AG04450 (cell line): ENCODE measurements around the gene TBATA. TPM values are rescaled to one million over a fixed set of nuclear protein-coding genes. Genes with fewer than 3 reads are reported as not detected.

ENCODE experiments used
- CTCF ChIA-PET: fragments of 300-600, 350-600 bp; formaldehyde crosslinking; extraction: SDS; loops from one replicate; lab custom pipeline; 2022; ENCODE audit warnings: antibody characterized with exemption, inconsistent platforms; lab: Charles Lee
- POLR2A ChIA-PET: fragments of 350-600 bp; formaldehyde crosslinking; extraction: SDS; loops from one replicate; lab custom pipeline; 2021; ENCODE audit warnings: antibody characterized with exemption, inconsistent platforms; lab: Yijun Ruan, JAX
- DNase-seq: peaks from one replicate; pipeline ENCODE4 v3.0.0-alpha.2; 2011; ENCODE audit warnings: low read depth, low spot score
- H3K27ac ChIP-seq: one replicate; pipeline ENCODE4 v1.5.1; 2012; ENCODE audit warnings: low read depth, low read length, control low read depth
- H3K27me3 ChIP-seq: one replicate; pipeline ENCODE4 v1.6.0; 2012; ENCODE audit warnings: low read length; ENCODE audit not compliant: control insufficient read depth, insufficient read depth
- H3K4me3 ChIP-seq: 2 replicates; pipeline ENCODE4 v1.5.1; 2011; ENCODE audit warnings: mild to moderate bottlenecking, low read depth, low read length, control low read depth
- H3K9me3 ChIP-seq: 2 replicates; pipeline ENCODE4 v1.5.1; 2012; ENCODE audit warnings: low read length; ENCODE audit not compliant: control insufficient read depth, insufficient read depth
- CTCF ChIP-seq: IDR thresholded peaks from 2 replicates; pipeline ENCODE4 v1.5.1; 2011; ENCODE audit warnings: low read depth, low read length, control low read depth, inconsistent platforms
- polyA plus RNA-seq: library from polyadenylated mRNA; depleted of rRNA; stranded (reverse); fragments of >200 nt; gene quantifications from 2 replicates; pipeline ENCODE4 v1.2.3, GENCODE V29; 2011

The TBATA gene
- polyA plus RNA-seq, 1 experiment, result not detected

GRCh38 chr10:70832852-70833528, 47.8 kb upstream of the TBATA start:
- H3K27me3 ChIP-seq, result no peaks in the 10 kb centered on the region
- H3K27ac ChIP-seq, result peak overlapping the region; percentile 65
- ChIA-PET CTCF (interaction anchor here (0.6 to 1.1 kb wide), 4 partner anchors 14 to 283 kb away, joined by 3 to 4 read pairs (median 4); no protein-coding TSS in a partner anchor), POLR2A (interaction anchor here (2.1 kb wide), 1 partner anchor 17 kb away, joined by 11 read pairs; the partner anchor contains the start of gene SGPL1)
- H3K9me3 ChIP-seq, result peaks cover 3% of the 10 kb centered on the region; the same call in 1 of the 2 replicates
- peak overlapping the region; percentile 11; the same call in 1 of the 2 replicates for H3K4me3 ChIP-seq
- DNase-seq, result peak; percentile 55
- TF ChIP-seq CTCF, result no peak

- no peak for DNase-seq
- CTCF ChIA-PET, result interaction anchor here (1.0 to 1.3 kb wide), 3 partner anchors 15 to 283 kb away, joined by 3 to 7 read pairs (median 3); no protein-coding TSS in a partner anchor
Measured at GRCh38 chr10:70832221-70832620, 47.0 kb upstream of the TBATA start.

GRCh38 chr10:70830164-70830563, 45.0 kb upstream of the TBATA start:
- POLR2A ChIA-PET, result no interaction called here
- no peaks in the 10 kb centered on the region for H3K27me3 ChIP-seq
- no peaks in the 10 kb centered on the region for H3K9me3 ChIP-seq
- no peak overlapping the region for H3K4me3 ChIP-seq
- H3K27ac ChIP-seq, result no peak overlapping the region
- no peak for TF ChIP-seq CTCF
- CTCF ChIA-PET, result interaction anchor here (1.6 kb wide), 1 partner anchor 13 kb away, joined by 4 read pairs; no protein-coding TSS in a partner anchor
- DNase-seq, result no peak

More at GRCh38 chr10:70832221-70832620, 47.0 kb upstream of the TBATA start:
- Histone ChIP-seq H3K9me3 (no peaks in the 10 kb centered on the region), H3K4me3 (no peak overlapping the region), H3K27ac (no peak overlapping the region), H3K27me3 (no peaks in the 10 kb centered on the region)
- no peak for TF ChIP-seq CTCF
- POLR2A ChIA-PET, result interaction anchor here (2.1 kb wide), 1 partner anchor 16 kb away, joined by 11 read pairs; the partner anchor contains the start of gene SGPL1

- ChIA-PET POLR2A (no interaction called here), CTCF (interaction anchor here (1.6 kb wide), 1 partner anchor 12 kb away, joined by 4 read pairs; no protein-coding TSS in a partner anchor)
- Histone ChIP-seq H3K27me3 (no peaks in the 10 kb centered on the region), H3K4me3 (no peak overlapping the region), H3K9me3 (no peaks in the 10 kb centered on the region), H3K27ac (no peak overlapping the region)
- no peak for TF ChIP-seq CTCF
- no peak for DNase-seq
Measured at GRCh38 chr10:70829543-70829942, 44.4 kb upstream of the TBATA start.

GRCh38 chr10:70828923-70829322, 43.7 kb upstream of the TBATA start:
- no peak for DNase-seq
- Histone ChIP-seq H3K9me3 (no peaks in the 10 kb centered on the region), H3K4me3 (no peak overlapping the region), H3K27me3 (no peaks in the 10 kb centered on the region), H3K27ac (no peak overlapping the region)
- TF ChIP-seq CTCF, result no peak
- CTCF ChIA-PET, result interaction anchor here (1.6 kb wide), 1 partner anchor 11 kb away, joined by 4 read pairs; no protein-coding TSS in a partner anchor
- POLR2A ChIA-PET, result no interaction called here
